ENCODE data around the gene DIDO1.

DNA sequence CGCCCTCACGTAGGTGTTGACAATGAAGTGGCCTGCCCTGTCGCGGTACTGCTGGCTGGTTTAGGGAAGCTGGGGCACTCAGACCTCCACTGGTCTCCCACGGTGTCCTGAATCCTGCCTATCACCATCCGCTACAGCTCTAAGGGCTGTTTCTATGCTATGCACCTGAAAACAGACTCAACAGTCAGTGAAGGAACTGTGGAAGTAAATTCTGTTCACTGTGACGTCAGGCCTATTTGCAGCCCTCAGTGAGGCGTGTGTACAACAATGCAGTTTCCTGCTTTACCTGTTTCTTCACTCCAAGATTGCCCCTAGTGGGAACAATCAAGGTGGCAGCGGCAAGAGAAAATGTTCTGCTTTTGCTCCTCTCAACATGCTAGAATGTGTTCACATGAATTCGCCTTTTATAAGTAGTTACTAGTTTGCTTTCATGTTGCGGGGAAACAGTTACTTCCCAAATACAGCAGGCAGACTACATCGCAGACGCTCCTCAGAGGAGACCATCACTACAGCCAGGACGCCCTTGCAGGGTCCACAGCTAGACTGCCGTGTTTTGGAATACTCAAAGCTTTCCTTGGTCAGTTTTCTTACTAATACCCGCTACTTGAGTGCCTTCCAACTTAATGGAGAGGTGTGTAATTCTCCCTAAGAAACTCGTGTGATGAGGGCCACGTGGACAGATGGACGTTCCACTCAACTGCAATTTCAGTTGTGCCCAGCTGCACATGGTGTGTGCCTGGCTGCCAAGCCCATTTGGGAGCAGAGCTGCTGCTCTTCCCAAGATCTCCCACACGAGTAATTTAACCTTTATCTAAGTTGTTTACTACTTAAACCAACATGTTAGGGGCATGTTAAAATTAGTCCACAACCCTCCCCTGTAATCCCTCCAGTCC lies 25.4 kb downstream of the DIDO1 start:
- TF ChIP-seq, protein P1, sequence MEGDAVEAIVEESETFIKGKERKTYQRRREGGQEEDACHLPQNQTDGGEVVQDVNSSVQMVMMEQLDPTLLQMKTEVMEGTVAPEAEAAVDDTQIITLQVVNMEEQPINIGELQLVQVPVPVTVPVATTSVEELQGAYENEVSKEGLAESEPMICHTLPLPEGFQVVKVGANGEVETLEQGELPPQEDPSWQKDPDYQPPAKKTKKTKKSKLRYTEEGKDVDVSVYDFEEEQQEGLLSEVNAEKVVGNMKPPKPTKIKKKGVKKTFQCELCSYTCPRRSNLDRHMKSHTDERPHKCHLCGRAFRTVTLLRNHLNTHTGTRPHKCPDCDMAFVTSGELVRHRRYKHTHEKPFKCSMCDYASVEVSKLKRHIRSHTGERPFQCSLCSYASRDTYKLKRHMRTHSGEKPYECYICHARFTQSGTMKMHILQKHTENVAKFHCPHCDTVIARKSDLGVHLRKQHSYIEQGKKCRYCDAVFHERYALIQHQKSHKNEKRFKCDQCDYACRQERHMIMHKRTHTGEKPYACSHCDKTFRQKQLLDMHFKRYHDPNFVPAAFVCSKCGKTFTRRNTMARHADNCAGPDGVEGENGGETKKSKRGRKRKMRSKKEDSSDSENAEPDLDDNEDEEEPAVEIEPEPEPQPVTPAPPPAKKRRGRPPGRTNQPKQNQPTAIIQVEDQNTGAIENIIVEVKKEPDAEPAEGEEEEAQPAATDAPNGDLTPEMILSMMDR (IDR thresholded peaks at IDR 0.05): no peak
- no peak for TF ChIP-seq EZH2 (IDR thresholded peaks at IDR 0.05; ENCODE audit: borderline replicate concordance, insufficient read depth, low read depth, low read length, poor library complexity, severe bottlenecking)

All from B cell (primary cell).